Measurements from ENCODE around the gene ZNF275.

GRCh38 chrX:153343674-153344073, 9.7 kb downstream of the ZNF275 start:
- TF ChIP-seq ZNF263 (CRISPR knock-in tag; IDR thresholded peaks at IDR 0.05; ENCODE audit: low read depth) (no peak), CTCF (IDR thresholded peaks at IDR 0.05) (no peak), TP53 (CRISPR knock-in tag; IDR thresholded peaks at IDR 0.05) (no peak), USF1 (CRISPR knock-in tag; IDR thresholded peaks at IDR 0.05) (no peak), CBFB (CRISPR knock-in tag; IDR thresholded peaks at IDR 0.05; ENCODE audit: low read depth) (no peak), CREM (CRISPR knock-in tag; IDR thresholded peaks at IDR 0.05) (no peak), EMX1 (CRISPR knock-in tag; IDR thresholded peaks at IDR 0.05) (no peak), ZBTB21 (CRISPR knock-in tag; IDR thresholded peaks at IDR 0.05; ENCODE audit: borderline replicate concordance) (no peak), PRDM15 (CRISPR knock-in tag; IDR thresholded peaks at IDR 0.05) (no peak), ZNF416 (CRISPR knock-in tag; IDR thresholded peaks at IDR 0.05) (no peak), ZNF121 (CRISPR knock-in tag; IDR thresholded peaks at IDR 0.05) (no peak), NR1H2 (CRISPR knock-in tag; IDR thresholded peaks at IDR 0.05) (no peak), USF2 (CRISPR knock-in tag; IDR thresholded peaks at IDR 0.05) (no peak)

All from WTC11 (cell line).